HCT116 (cell line): ENCODE data around the gene NPFF. TPM values are rescaled to one million over a fixed set of nuclear protein-coding genes. Genes with fewer than 3 reads are reported as not detected.

ENCODE experiments used
- ATAC-seq: fragments of 200-7000 bp; cut with Tn5 transposase; 2 replicates; pipeline ENCODE4 v1.9.1; 2020; ENCODE audit warnings: mild to moderate bottlenecking, moderate library complexity
- BruUV-seq: library from RNA; stranded (reverse); fragments of 400-500 nt; replicated peaks from 2 replicates; lab custom pipeline; 2021; lab: Mats Ljungman, UMichigan
- CTCF ChIA-PET: fragments of 300-600 bp; sonication (Branson Sonifier 250); formaldehyde crosslinking; loops from one replicate; lab custom pipeline; 2021; ENCODE audit warnings: antibody characterized with exemption; lab: Charles Lee
- POLR2A ChIA-PET: fragments of 300-600, 350-600 bp; sonication (Branson Sonifier 250); formaldehyde crosslinking; loops from one replicate; lab custom pipeline; 2021; ENCODE audit warnings: antibody characterized with exemption; lab: Charles Lee
- RAD21 ChIA-PET, 2 experiments: fragments of 300-600 bp; sonication (Branson Sonifier 250); formaldehyde crosslinking; loops; one replicate each; lab custom pipeline; 2023; ENCODE audit warnings: low total read pairs in 2 of 2; ENCODE audit not compliant: uncharacterized antibody in 2 of 2, unreplicated experiment in 2 of 2, low non-redundant PET in 1 of 2; lab: Charles Lee
- DNase-seq: peaks from one replicate; pipeline ENCODE4 v3.0.0-alpha.2; 2010; ENCODE audit warnings: low read depth, low spot score
- H2AFZ ChIP-seq: fragments of 200-600 bp; shearing (Covaris generic), sonication (generic); 2 replicates; pipeline ENCODE4 v1.6.1; 2017; ENCODE audit warnings: low read depth, mixed run types, mixed read lengths, antibody characterized with exemption, low read length; ENCODE audit not compliant: poor library complexity, severe bottlenecking
- H3K27ac ChIP-seq: 2 replicates; pipeline ENCODE4 v1.5.1; 2012; ENCODE audit warnings: low read depth, low read length
- H3K27me3 ChIP-seq: fragments of 200-600 bp; sonication (generic); 2 replicates; pipeline ENCODE4 v1.6.1; 2016; ENCODE audit warnings: mixed run types, low read length, mixed read lengths; ENCODE audit not compliant: insufficient read depth
- H3K36me3 ChIP-seq, 2 experiments: fragments of 200-500 bp in 1 of 2; fragments of 200-600 bp in 1 of 2; sonication (Bioruptor generic) in 1 of 2; sonication (generic) in 1 of 2; 2 replicates each; pipeline versions ENCODE4 v1.5.1 to v1.6.1; 2014 to 2016; ENCODE audit warnings: low read length in 2 of 2, inconsistent platforms in 1 of 2, mixed read lengths in 1 of 2, mixed run types in 1 of 2; ENCODE audit not compliant: insufficient read depth in 2 of 2, control insufficient read depth in 1 of 2
- H3K4me1 ChIP-seq, 2 experiments: fragments of 200-600 bp in 1 of 2; sonication (generic) in 1 of 2; 2 replicates each; pipeline versions ENCODE4 v1.5.1 to v1.6.1; 2012 to 2017; ENCODE audit warnings: low read length in 2 of 2, inconsistent platforms in 1 of 2, mild to moderate bottlenecking in 1 of 2, mixed read lengths in 1 of 2, mixed run types in 1 of 2, moderate library complexity in 1 of 2; ENCODE audit not compliant: insufficient read depth in 2 of 2, control insufficient read depth in 1 of 2
- H3K4me2 ChIP-seq: fragments of 200-600 bp; sonication (generic); 2 replicates; pipeline ENCODE4 v1.6.1; 2017; ENCODE audit warnings: mixed run types, low read length, mixed read lengths
- H3K4me3 ChIP-seq, 2 experiments: fragments of 200-600 bp in 1 of 2; sonication (generic) in 1 of 2; replicated peaks in 1 of 2; 2 replicates each; pipeline ENCODE4 v1.5.1; 2011 to 2016; ENCODE audit warnings: low read length in 2 of 2, control low read depth in 1 of 2, low read depth in 1 of 2, mild to moderate bottlenecking in 1 of 2, mixed read lengths in 1 of 2, mixed run types in 1 of 2
- H3K79me2 ChIP-seq: fragments of 200-600 bp; sonication (generic); 2 replicates; pipeline ENCODE4 v1.6.1; 2017; ENCODE audit warnings: mild to moderate bottlenecking, mixed run types, low read length, moderate library complexity, mixed read lengths; ENCODE audit not compliant: insufficient read depth
- H3K9ac ChIP-seq: fragments of 200-600 bp; sonication (generic); 2 replicates; pipeline ENCODE4 v1.6.1; 2016; ENCODE audit warnings: low read length, mixed read lengths
- H3K9me2 ChIP-seq: fragments of 200-600 bp; sonication (generic), shearing (Covaris generic); 2 replicates; pipeline ENCODE4 v1.6.1; 2017; ENCODE audit warnings: mixed run types, mild to moderate bottlenecking, moderate library complexity; ENCODE audit not compliant: insufficient read depth
- H3K9me3 ChIP-seq, 2 experiments: fragments of 200-500 bp in 1 of 2; fragments of 200-600 bp in 1 of 2; sonication (Bioruptor generic) in 1 of 2; sonication (generic) in 1 of 2; 2 replicates each; pipeline ENCODE4 v1.6.1; 2014 to 2017; ENCODE audit warnings: low read length in 2 of 2, mixed read lengths in 2 of 2, inconsistent platforms in 1 of 2, low read depth in 1 of 2, mild to moderate bottlenecking in 1 of 2, mixed run types in 1 of 2, moderate library complexity in 1 of 2; ENCODE audit not compliant: control insufficient read depth in 1 of 2, insufficient read depth in 1 of 2
- H4K20me1 ChIP-seq: fragments of 200-600 bp; sonication (generic), shearing (Covaris generic); 2 replicates; pipeline ENCODE4 v1.6.1; 2017; ENCODE audit warnings: mixed run types, mild to moderate bottlenecking, moderate library complexity; ENCODE audit not compliant: insufficient read depth
- CBX3 ChIP-seq: IDR thresholded peaks from 2 replicates; pipeline ENCODE4 v1.6.1; 2012; ENCODE audit warnings: low read depth
- CEBPB ChIP-seq: IDR thresholded peaks from 2 replicates; pipeline ENCODE4 v1.6.1; 2012; ENCODE audit warnings: low read depth
- ELF1 ChIP-seq: IDR thresholded peaks from 2 replicates; pipeline ENCODE4 v1.6.1; 2012; ENCODE audit warnings: low read depth, borderline replicate concordance
- EZH2 ChIP-seq: fragments of 200-600 bp; sonication (generic); IDR thresholded peaks from 2 replicates; pipeline ENCODE4 v1.6.1; 2017; ENCODE audit warnings: antibody characterized with exemption, mixed run types
- EZH2phosphoT487 ChIP-seq: fragments of 200-600 bp; IDR thresholded peaks from 2 replicates; pipeline ENCODE4 v1.6.1; 2018; ENCODE audit warnings: antibody characterized with exemption, borderline replicate concordance
- JUND ChIP-seq: IDR thresholded peaks from 2 replicates; pipeline ENCODE4 v1.6.1; 2012
- POLR2AphosphoS5 ChIP-seq: IDR thresholded peaks from 2 replicates; pipeline ENCODE4 v1.6.1; 2011; ENCODE audit warnings: mild to moderate bottlenecking, low read depth, low read length, moderate library complexity
- ZFX ChIP-seq: fragments of 450-650 bp; IDR thresholded peaks from 2 replicates; pipeline ENCODE4 v1.6.1; 2017
- intact Hi-C: fragments of 100-400 bp; cut with micrococcal nuclease; formaldehyde crosslinking; loops from 2 replicates; pipeline ENCODE4 v1.10.0; 2022
- total RNA-seq: library from RNA; stranded (reverse); gene quantifications from one replicate; pipeline ENCODE4 v1.2.1, GENCODE V29; 2021; ENCODE audit not compliant: unreplicated experiment
- TF ChIP-seq, protein P1 (sequence below): IDR thresholded peaks from 2 replicates; pipeline ENCODE4 v1.6.1; 2012
- TF ChIP-seq, protein P2 (sequence below): IDR thresholded peaks from 2 replicates; pipeline ENCODE4 v1.6.1; 2011; ENCODE audit warnings: mild to moderate bottlenecking, low read length, moderate library complexity; ENCODE audit not compliant: insufficient replicate concordance; ENCODE audit errors: extremely low read depth

Gene NPFF
- total RNA-seq, 1 experiment from 2014 or later = not detected

DNA sequence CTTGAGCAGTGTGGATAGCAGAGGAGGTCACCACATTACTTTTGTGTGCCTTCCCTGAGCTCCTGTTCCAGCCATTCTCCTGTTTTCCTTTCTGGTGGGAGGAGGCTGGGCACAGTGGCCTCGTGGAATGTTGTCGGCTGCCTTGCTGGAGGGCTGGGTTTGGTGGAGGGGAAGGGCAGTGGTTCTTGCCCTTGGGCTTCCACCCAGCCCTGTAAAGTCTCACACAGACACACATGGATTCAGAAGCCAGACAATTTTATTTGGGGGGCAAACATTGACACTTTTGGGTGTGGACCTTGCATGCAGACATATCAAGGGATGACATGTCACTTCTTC, 866 bp downstream of the NPFF start:
- Histone ChIP-seq H3K27me3 (no peaks in the 10 kb centered on the region), H3K27ac (no peak overlapping the region), H3K4me1 (peaks cover 5 to 18% of the 10 kb centered on the region in 2 experiments), H4K20me1 (no peaks in the 10 kb centered on the region), H3K9ac (no peak overlapping the region), H2AFZ (no peak overlapping the region), H3K9me3 (no peaks in the 10 kb centered on the region), H3K4me3 (no peak overlapping the region), H3K79me2 (peaks cover 16% of the 10 kb centered on the region), H3K9me2 (no peaks in the 10 kb centered on the region), H3K4me2 (no peak overlapping the region), H3K36me3 (peaks cover 5 to 9% of the 10 kb centered on the region in 2 experiments; a peak in 3 of 4 replicates)
- intact Hi-C loops = no loop called here
- TF ChIP-seq ELF1 = no peak
- no peak for TF ChIP-seq CBX3
- no peak for TF ChIP-seq EZH2
- no peak for TF ChIP-seq EZH2phosphoT487
- no peak for TF ChIP-seq JUND
- TF ChIP-seq, protein P1, sequence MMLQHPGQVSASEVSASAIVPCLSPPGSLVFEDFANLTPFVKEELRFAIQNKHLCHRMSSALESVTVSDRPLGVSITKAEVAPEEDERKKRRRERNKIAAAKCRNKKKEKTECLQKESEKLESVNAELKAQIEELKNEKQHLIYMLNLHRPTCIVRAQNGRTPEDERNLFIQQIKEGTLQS = no peak
- no peak for TF ChIP-seq CEBPB
- no peak for TF ChIP-seq ZFX
- no peak for TF ChIP-seq POLR2AphosphoS5
- TF ChIP-seq, protein P2, sequence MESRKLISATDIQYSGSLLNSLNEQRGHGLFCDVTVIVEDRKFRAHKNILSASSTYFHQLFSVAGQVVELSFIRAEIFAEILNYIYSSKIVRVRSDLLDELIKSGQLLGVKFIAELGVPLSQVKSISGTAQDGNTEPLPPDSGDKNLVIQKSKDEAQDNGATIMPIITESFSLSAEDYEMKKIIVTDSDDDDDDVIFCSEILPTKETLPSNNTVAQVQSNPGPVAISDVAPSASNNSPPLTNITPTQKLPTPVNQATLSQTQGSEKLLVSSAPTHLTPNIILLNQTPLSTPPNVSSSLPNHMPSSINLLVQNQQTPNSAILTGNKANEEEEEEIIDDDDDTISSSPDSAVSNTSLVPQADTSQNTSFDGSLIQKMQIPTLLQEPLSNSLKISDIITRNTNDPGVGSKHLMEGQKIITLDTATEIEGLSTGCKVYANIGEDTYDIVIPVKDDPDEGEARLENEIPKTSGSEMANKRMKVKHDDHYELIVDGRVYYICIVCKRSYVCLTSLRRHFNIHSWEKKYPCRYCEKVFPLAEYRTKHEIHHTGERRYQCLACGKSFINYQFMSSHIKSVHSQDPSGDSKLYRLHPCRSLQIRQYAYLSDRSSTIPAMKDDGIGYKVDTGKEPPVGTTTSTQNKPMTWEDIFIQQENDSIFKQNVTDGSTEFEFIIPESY = no peak
- DNase-seq = no peak
- ChIA-PET POLR2A (no interaction called here), RAD21 (no interaction called here), CTCF (no interaction called here)
- BruUV-seq = no TSS peak
- ATAC-seq = no peak
